Measurements from ENCODE around the gene RNPS1.

The RNPS1 gene

DNA sequence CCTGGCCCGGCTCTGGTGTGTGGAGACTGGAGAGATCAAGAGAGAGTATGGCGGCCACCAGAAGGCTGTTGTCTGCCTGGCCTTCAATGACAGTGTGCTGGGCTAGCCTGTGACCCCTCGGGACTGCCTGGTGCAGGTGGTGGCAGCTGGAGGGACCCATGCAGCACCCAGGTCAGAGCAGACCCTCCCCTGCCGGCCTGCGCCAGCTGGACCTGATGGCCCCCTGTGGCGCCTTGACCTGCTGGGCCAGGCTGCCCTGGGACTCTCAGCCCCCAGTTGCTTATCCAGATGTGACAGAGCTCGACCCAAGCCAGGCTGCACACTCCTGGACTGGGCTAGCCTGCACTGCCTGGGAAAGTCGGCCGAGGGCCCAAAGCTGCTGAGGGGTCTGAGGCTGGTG lies 59.2 kb downstream of the RNPS1 start:
- Mint-ChIP-seq H3K4me1 (peaks cover 20% of the 10 kb centered on the region), H3K4me3 (no peak overlapping the region), H3K36me3 (ENCODE audit: insufficient read depth) (peaks cover 22% of the 10 kb centered on the region), H3K9me3 (no peaks in the 10 kb centered on the region), H3K27ac (ENCODE audit: low read depth) (no peak overlapping the region), H3K27me3 (no peaks in the 10 kb centered on the region)
- ATAC-seq (replicated peaks; ENCODE audit: extremely low read depth, poor library complexity, severe bottlenecking) (no peak), DNase-seq (ENCODE audit: low spot score in 2 of 2) (no peak)

DNA sequence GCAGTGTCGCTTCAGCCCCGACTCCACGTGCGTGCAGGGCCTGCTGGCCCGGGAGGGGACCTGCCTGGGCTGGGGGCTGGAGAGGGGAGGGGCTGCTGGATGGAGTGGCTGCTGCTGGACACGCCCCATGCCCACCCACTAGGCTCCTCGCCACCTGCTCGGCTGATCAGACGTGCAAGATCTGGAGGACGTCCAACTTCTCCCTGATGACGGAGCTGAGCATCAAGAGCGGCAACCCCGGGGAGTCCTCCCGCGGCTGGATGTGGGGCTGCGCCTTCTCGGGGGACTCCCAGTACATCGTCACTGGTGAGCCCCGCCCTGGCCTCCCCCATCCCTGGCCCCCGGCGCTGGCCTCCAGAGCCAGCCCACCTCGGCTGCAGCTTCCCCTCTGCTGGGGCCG lies 59.6 kb downstream of the RNPS1 start:
- Mint-ChIP-seq H3K4me3 (no peak overlapping the region), H3K27me3 (no peaks in the 10 kb centered on the region), H3K27ac (ENCODE audit: low read depth) (no peak overlapping the region)

GRCh38 chr16:2207872-2208271 lies 60.1 kb downstream of the RNPS1 start:
- Mint-ChIP-seq H3K27me3 (no peaks in the 10 kb centered on the region), H3K4me3 (peak overlapping the region; percentile 38), H3K4me1 (peaks cover 14% of the 10 kb centered on the region), H3K36me3 (ENCODE audit: insufficient read depth) (peaks cover 18% of the 10 kb centered on the region), H3K9me3 (no peaks in the 10 kb centered on the region), H3K27ac (ENCODE audit: low read depth) (no peak overlapping the region)
- DNase-seq (ENCODE audit: low spot score in 2 of 2) (no peak), ATAC-seq (replicated peaks; ENCODE audit: extremely low read depth, poor library complexity, severe bottlenecking) (no peak)

More for the DNA sequence above, 59.6 kb downstream of the RNPS1 start:
- ATAC-seq (replicated peaks; ENCODE audit: extremely low read depth, poor library complexity, severe bottlenecking) = no peak
- no peak for DNase-seq (ENCODE audit: low spot score in 2 of 2)
- H3K36me3 Mint-ChIP-seq (ENCODE audit: insufficient read depth) = peaks cover 20% of the 10 kb centered on the region
- H3K9me3 Mint-ChIP-seq = no peaks in the 10 kb centered on the region
- peaks cover 17% of the 10 kb centered on the region for H3K4me1 Mint-ChIP-seq

- Mint-ChIP-seq H3K4me1 (peaks cover 14% of the 10 kb centered on the region), H3K27me3 (no peaks in the 10 kb centered on the region), H3K36me3 (ENCODE audit: insufficient read depth) (peaks cover 18% of the 10 kb centered on the region), H3K4me3 (peak overlapping the region; percentile 78), H3K9me3 (no peaks in the 10 kb centered on the region), H3K27ac (ENCODE audit: low read depth) (no peak overlapping the region)
- ATAC-seq (replicated peaks; ENCODE audit: extremely low read depth, poor library complexity, severe bottlenecking) (no peak), DNase-seq (ENCODE audit: low spot score in 2 of 2) (no peak)
These were observed 61.0 kb downstream of the RNPS1 start for GRCh38 chr16:2206780-2207433.

DNA sequence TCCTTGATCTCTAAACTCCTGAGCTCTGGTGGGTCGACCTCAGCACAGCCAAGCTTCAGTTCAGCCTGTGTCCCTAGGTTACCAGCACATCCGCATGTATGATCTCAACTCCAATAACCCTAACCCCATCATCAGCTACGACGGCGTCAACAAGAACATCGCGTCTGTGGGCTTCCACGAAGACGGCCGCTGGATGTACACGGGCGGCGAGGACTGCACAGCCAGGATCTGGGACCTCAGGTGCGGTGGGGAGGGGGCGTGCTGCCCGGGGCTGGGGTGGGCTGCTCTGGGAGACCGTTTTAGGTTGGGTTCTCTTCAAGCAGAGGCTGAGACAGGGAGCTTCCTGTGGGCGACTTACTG lies 61.5 kb downstream of the RNPS1 start:
- DNase-seq (ENCODE audit: low spot score in 2 of 2) = no peak
- Mint-ChIP-seq H3K4me3 (peak overlapping the region; percentile 78), H3K4me1 (peaks cover 14% of the 10 kb centered on the region), H3K27me3 (no peaks in the 10 kb centered on the region), H3K9me3 (no peaks in the 10 kb centered on the region), H3K36me3 (ENCODE audit: insufficient read depth) (peaks cover 18% of the 10 kb centered on the region), H3K27ac (ENCODE audit: low read depth) (no peak overlapping the region)
- no peak for ATAC-seq (replicated peaks; ENCODE audit: extremely low read depth, poor library complexity, severe bottlenecking)

GRCh38 chr16:2205967-2206313 lies 62.0 kb downstream of the RNPS1 start:
- peak; percentile 3 for ATAC-seq (replicated peaks; ENCODE audit: extremely low read depth, poor library complexity, severe bottlenecking)
- Mint-ChIP-seq H3K9me3 (no peaks in the 10 kb centered on the region), H3K27ac (ENCODE audit: low read depth) (no peak overlapping the region), H3K4me3 (peak overlapping the region; percentile 78), H3K27me3 (no peaks in the 10 kb centered on the region), H3K36me3 (ENCODE audit: insufficient read depth) (peaks cover 18% of the 10 kb centered on the region), H3K4me1 (peaks cover 14% of the 10 kb centered on the region)
- no peak for DNase-seq (ENCODE audit: low spot score in 2 of 2)

GRCh38 chr16:2205104-2205966 lies 62.6 kb downstream of the RNPS1 start, which contains the start of gene MLST8:
MLST8 (plus strand) TSS chr16:2205454; CDS start chr16:2206086, 632 bp downstream.
- Mint-ChIP-seq H3K27me3 (no peaks in the 10 kb centered on the region), H3K4me1 (peaks cover 14% of the 10 kb centered on the region), H3K9me3 (no peaks in the 10 kb centered on the region), H3K27ac (ENCODE audit: low read depth) (peak within 1 kb of the TSS; percentile 84), H3K4me3 (peak within 1 kb of the TSS; percentile 78), H3K36me3 (ENCODE audit: insufficient read depth) (peaks cover 18% of the 10 kb centered on the region)
- peak; percentile 91 to 93 for DNase-seq (ENCODE audit: low spot score in 2 of 2)
- peak; percentile 69 for ATAC-seq (replicated peaks; ENCODE audit: extremely low read depth, poor library complexity, severe bottlenecking)

- peak overlapping the region; percentile 78 for H3K4me3 Mint-ChIP-seq
- H3K9me3 Mint-ChIP-seq = no peaks in the 10 kb centered on the region
- ATAC-seq (replicated peaks; ENCODE audit: extremely low read depth, poor library complexity, severe bottlenecking) = no peak
- H3K36me3 Mint-ChIP-seq (ENCODE audit: insufficient read depth) = peaks cover 18% of the 10 kb centered on the region
- no peaks in the 10 kb centered on the region for H3K27me3 Mint-ChIP-seq
- no peak for DNase-seq (ENCODE audit: low spot score in 2 of 2)
- peaks cover 14% of the 10 kb centered on the region for H3K4me1 Mint-ChIP-seq
- H3K27ac Mint-ChIP-seq (ENCODE audit: low read depth) = peak overlapping the region; percentile 84
These were observed 63.4 kb downstream of the RNPS1 start for GRCh38 chr16:2204416-2205103.

All from central memory CD8-positive, alpha-beta T cell (primary cell).